GM18499 (cell line): Measurements from ENCODE around the gene TES.
"Not testable (repeated sequence)": the region's sequence is repeated elsewhere in the genome, so short reads cannot be mapped to it uniquely, and the experiment has no call there.

Source experiments
- ATAC-seq: cut with Tn5 transposase; IDR thresholded peaks from one replicate; pipeline ENCODE4 v1.9.1; 2021; ENCODE audit warnings: moderate number of reproducible peaks; ENCODE audit not compliant: insufficient read depth, unreplicated experiment

TES gene

DNA sequence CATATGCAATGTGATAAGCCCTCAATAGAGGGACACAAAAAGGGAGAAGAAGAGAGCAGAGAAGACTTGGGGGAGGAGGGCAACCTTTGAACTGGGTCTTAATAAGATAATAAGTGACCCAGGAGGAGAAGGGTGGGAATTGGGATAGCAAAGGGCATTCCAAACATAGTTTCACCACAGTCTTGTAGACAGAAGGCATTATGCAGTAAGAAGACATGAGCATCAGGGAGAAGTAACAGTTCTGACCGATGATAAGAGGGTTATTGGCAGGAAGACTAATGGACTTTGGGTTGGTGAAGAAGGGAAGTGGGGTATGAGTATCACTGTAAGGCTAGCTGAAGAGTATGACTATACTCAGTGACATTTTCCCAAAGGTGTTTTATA lies 63.6 kb downstream of the TES start:
- no peak for ATAC-seq

- ATAC-seq = no peak
Observed at GRCh38 chr7:116277070-116277469, 66.7 kb downstream of the TES start.

GRCh38 chr7:116279217-116279616 lies 68.9 kb downstream of the TES start:
- ATAC-seq = no peak

DNA sequence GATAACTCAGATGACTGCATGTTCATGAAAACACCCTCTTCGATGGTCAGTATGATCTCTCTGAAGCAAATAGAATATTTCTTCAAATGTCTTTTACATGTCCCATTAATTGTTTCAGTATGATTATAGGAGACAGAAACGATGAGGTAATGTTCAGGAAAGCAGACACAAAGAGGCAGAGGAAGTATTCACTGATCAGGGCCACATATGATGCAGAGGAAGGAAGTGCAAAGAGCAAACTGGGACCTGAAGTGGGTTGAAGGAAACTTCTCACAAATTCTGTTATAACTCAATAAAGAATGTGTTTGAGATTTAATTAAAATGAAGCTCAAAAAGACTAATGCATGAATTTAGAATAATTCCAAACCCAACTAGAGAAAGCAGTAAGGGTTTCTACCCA lies 70.5 kb downstream of the TES start:
- no peak for ATAC-seq

- ATAC-seq = no peak
Observed at GRCh38 chr7:116283595-116284204, 73.4 kb downstream of the TES start.

GRCh38 chr7:116284390-116284789 lies 74.1 kb downstream of the TES start:
- ATAC-seq = no peak

DNA sequence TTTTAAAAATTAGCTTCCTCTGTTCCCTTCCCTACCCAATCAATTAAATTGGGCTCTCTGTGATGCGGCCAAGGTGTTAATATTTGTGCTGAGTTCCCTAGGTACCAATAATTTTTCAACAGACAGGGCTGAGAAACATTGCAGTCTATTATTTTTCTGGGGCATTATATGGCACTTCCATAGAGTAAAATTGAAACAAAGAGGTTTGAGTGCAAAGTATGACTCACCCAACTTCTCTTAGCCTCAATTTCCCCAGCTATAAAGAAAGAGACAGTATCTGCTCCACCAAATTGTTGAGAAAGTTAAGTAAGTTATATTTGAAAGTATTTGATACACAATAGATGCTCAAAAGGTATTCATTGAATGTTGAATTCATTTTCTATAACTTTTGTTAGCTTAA lies 74.9 kb downstream of the TES start:
- no peak for ATAC-seq

- ATAC-seq = no peak
Observed at GRCh38 chr7:116290740-116291139, 80.4 kb downstream of the TES start.

- no peak for ATAC-seq
Observed at GRCh38 chr7:116291937-116292336, 81.6 kb downstream of the TES start.

GRCh38 chr7:116292381-116292780 lies 82.0 kb downstream of the TES start:
- no peak for ATAC-seq

- ATAC-seq = no peak
Observed at GRCh38 chr7:116293139-116293538, 82.8 kb downstream of the TES start.

- ATAC-seq = no peak
Observed at GRCh38 chr7:116293633-116294032, 83.3 kb downstream of the TES start.

DNA sequence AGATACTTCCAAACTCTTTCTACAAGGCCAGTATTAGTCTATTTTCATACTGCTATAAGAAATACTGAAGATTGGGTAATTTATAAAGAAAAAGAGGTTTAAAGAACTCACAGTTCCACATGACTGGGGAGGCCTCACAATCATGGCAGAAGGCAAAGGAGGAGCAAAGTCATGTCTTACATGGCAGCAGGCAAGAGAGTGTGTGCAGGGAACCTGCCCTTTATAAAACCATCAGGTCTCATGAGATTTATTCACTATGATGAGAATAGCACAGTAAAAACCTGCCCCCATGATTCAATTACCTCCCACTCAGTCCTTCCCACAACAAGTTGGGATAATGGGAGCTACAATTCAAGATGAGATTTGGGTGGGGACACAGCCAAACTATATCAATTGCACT lies 85.6 kb downstream of the TES start:
- ATAC-seq = not testable (repeated sequence)

GRCh38 chr7:116298055-116298454 lies 87.7 kb downstream of the TES start:
- ATAC-seq = no peak

- no peak for ATAC-seq
Observed at GRCh38 chr7:116298576-116298975, 88.2 kb downstream of the TES start.

- ATAC-seq = no peak
Observed at GRCh38 chr7:116305485-116306408, 95.4 kb downstream of the TES start.

GRCh38 chr7:116306409-116307048 lies 96.2 kb downstream of the TES start:
- no peak for ATAC-seq

DNA sequence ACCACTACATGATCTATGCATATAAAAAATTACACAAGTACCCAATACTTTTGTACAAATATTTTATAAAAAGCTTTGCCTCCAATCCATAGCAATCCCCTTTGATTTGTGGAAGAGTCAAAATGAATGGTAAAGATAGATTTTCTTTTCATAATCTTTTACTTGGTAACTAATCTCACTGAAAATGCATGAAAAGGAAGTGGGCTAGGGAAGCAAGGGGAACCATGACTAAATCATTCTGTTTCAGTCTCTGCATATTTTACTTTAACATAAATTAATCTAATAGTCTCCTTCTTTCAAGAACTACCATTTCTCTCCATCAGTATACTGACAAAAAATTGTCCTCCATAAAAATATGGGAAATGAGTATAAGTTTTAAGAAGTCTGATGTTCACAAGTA lies 96.9 kb downstream of the TES start:
- ATAC-seq = no peak
